ENCODE measurements around the gene CASD1. TPM values are rescaled to one million over a fixed set of nuclear protein-coding genes. Genes with fewer than 3 reads are reported as not detected.

CASD1 gene
- total and polyA plus RNA-seq, 8 donors: 2.9 to 57.6 (median 14.7) TPM

DNA sequence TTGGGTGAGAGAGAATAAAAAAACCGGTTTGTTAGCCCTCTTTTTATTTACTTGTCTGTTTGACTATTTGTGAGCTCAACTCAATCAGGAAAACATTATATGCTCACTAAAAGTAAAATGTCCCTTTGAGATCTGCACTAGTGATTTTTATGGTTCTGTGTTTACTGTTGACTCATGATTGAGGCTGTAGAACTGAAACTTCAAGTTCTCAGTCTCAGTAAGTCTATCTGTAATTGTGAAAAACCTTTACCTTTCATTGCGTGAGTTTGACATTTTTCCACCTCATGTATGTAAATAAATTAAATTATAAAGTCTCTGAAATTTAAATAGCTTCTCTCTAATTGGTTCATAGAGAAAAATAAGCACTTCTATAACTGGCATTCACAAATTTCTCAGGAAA, 17.0 kb upstream of the CASD1 start:
- peaks cover 0 to 8% (median 6%) of the 10 kb centered on the region in 4 donors for H3K9me3 ChIP-seq
- WGBS, 5 donors: 53 to 67% (median 64%) methylated on average over 2 of the region's 2 CpGs
- no peaks in the 10 kb centered on the region for H3K4me1 ChIP-seq
- no peaks in the 10 kb centered on the region for H3K36me3 ChIP-seq
- intact Hi-C loops (cut with DNase I; ENCODE audit: low total_unique reads): no loop called here
- no peak overlapping the region for H3K27ac ChIP-seq
- H3K27me3 ChIP-seq: no peaks in the 10 kb centered on the region
- DNase-seq: no peak
- TF ChIP-seq POLR2A (IDR thresholded peaks at IDR 0.05) (no peak), EP300 (IDR thresholded peaks at IDR 0.05) (no peak), POLR2AphosphoS5 (IDR thresholded peaks at IDR 0.05) (no peak)
- TF ChIP-seq, protein P1, sequence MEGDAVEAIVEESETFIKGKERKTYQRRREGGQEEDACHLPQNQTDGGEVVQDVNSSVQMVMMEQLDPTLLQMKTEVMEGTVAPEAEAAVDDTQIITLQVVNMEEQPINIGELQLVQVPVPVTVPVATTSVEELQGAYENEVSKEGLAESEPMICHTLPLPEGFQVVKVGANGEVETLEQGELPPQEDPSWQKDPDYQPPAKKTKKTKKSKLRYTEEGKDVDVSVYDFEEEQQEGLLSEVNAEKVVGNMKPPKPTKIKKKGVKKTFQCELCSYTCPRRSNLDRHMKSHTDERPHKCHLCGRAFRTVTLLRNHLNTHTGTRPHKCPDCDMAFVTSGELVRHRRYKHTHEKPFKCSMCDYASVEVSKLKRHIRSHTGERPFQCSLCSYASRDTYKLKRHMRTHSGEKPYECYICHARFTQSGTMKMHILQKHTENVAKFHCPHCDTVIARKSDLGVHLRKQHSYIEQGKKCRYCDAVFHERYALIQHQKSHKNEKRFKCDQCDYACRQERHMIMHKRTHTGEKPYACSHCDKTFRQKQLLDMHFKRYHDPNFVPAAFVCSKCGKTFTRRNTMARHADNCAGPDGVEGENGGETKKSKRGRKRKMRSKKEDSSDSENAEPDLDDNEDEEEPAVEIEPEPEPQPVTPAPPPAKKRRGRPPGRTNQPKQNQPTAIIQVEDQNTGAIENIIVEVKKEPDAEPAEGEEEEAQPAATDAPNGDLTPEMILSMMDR (IDR thresholded peaks at IDR 0.05): no peak
- H3K4me3 ChIP-seq: no peak overlapping the region

DNA sequence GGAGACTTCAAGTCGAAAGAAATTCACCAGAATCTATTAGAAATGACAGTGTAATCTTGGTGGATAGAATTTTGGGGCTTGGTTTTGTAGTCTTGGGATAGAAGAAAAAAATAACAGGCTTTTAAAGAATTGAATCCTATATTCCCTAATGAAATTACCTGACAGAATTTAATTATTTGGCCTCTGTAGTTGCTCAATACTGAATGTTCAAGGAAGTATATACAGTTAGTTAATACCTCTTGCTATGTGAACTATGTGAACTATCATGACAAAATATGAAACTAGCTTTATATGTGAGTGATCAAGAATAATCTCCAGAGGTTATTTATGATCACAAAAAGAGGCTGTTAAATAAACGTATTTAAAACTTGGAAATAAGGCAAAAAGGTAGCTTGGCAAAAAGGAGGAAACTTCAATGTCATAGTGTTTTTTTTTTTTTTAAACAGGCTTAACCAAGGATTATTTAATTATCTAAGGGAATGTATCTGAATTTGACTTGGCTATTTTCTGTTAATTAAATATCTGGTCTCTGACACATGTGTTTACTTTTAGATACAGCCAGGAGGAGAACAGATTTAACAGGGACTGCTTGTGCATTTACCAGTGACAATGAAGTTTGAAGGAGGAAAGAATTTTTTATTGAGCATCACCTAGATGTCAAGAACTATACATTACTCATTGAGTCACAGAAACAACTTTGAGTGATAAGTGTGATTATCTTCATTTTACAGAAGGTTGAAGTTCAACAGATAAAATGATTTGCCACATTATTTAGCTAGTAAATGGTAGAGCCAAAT, 11.5 kb upstream of the CASD1 start:
- DNase-seq: no peak
- Histone ChIP-seq H3K4me3 (no peak overlapping the region), H3K9me3 (peaks cover 0 to 10% (median 6%) of the 10 kb centered on the region in 4 donors), H3K27me3 (no peaks in the 10 kb centered on the region), H3K36me3 (no peaks in the 10 kb centered on the region), H3K27ac (no peak overlapping the region), H3K4me1 (no peaks in the 10 kb centered on the region)
- WGBS, 5 donors: 79 to 91% (median 84%) methylated on average over 2 of the region's 2 CpGs
- TF ChIP-seq POLR2A (IDR thresholded peaks at IDR 0.05): no peak
- TF ChIP-seq, protein P1 (IDR thresholded peaks at IDR 0.05): no peak
- TF ChIP-seq EP300 (IDR thresholded peaks at IDR 0.05): no peak
- TF ChIP-seq POLR2AphosphoS5 (IDR thresholded peaks at IDR 0.05): no peak
- intact Hi-C loops (cut with DNase I; ENCODE audit: low total_unique reads): no loop called here

DNA sequence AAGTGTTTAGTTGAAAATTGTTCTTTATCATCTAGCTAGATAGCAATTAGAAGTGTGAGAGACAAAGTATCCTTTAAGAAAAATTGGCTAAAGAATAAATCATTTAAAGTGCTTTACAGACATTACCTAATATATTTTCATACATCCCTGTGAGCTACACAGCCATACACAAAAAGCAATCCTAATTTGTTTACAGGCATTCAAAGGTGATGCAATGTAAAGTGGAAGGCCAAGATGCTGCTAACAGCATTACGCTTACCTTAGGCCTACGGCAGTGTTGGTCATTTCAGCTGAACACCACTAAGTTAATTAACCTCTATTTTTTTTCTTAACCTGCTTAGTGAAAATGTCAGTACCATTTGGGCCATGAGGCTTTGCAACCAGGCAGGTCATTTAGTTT, 10.7 kb upstream of the CASD1 start:
- Histone ChIP-seq H3K27me3 (no peaks in the 10 kb centered on the region), H3K4me1 (no peaks in the 10 kb centered on the region), H3K36me3 (no peaks in the 10 kb centered on the region), H3K27ac (no peak overlapping the region), H3K9me3 (peaks cover 0 to 10% (median 6%) of the 10 kb centered on the region in 4 donors), H3K4me3 (no peak overlapping the region)
- intact Hi-C loops (cut with DNase I; ENCODE audit: low total_unique reads): no loop called here
- no peak for DNase-seq
- WGBS, 5 donors: 93 to 97% (median 93%) methylated on average over 2 of the region's 2 CpGs
- no peak for TF ChIP-seq POLR2AphosphoS5 (IDR thresholded peaks at IDR 0.05)
- no peak for TF ChIP-seq EP300 (IDR thresholded peaks at IDR 0.05)

DNA sequence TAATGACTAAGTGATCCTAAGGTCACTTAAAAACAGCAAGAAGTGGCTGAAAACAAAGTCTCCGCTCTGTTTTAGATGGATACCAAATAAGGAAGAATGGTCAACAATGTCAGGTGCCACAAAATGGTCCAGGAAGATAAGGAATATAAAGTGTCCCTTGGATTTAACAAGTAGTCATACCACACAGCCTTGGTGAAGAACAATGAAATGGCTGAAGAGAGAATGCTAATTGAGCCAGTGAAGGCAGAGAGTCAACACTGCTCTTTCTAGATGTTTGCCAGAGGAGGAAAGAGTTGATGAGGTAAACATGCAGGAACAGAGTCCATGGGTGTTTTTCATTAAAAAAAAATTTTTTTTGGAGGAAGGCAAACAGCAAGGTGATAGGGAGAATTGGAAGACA, 2.1 kb upstream of the CASD1 start:
- Histone ChIP-seq H3K4me1 (peaks cover 4 to 30% (median 28%) of the 10 kb centered on the region in 4 donors), H3K4me3 (no peak overlapping the region), H3K27me3 (no peaks in the 10 kb centered on the region), H3K27ac (no peak overlapping the region), H3K36me3 (no peaks in the 10 kb centered on the region), H3K9me3 (no peaks in the 10 kb centered on the region)
- no peak for DNase-seq
- intact Hi-C loops (cut with DNase I; ENCODE audit: low total_unique reads): no loop called here
- TF ChIP-seq, protein P1 (IDR thresholded peaks at IDR 0.05): no peak
- TF ChIP-seq POLR2AphosphoS5 (IDR thresholded peaks at IDR 0.05): no peak
- TF ChIP-seq EP300 (IDR thresholded peaks at IDR 0.05): no peak
- TF ChIP-seq POLR2A (IDR thresholded peaks at IDR 0.05): no peak
- 75 to 91% (median 88%) methylated on average over 1 of the region's 1 CpG for WGBS, 5 donors

DNA sequence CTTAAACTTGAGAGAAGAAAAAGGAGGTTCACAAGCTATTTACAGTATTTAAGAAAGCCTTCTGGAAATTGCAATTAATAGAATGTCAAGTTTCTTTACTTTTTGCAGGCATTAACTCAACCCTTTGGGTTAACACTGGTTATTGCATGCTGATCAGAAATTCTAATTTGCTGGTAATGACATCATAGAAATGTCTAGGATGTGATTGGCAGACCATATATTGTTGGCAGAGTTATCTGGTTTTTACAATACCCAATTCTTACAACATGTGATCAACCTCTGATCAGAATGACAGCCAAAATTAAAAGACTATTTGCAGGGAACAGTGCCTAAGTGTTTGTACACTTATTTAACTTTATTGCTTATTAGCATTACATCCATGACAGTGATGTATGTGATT, 1.6 kb upstream of the CASD1 start:
- H3K4me1 ChIP-seq: peaks cover 4 to 35% (median 31%) of the 10 kb centered on the region in 4 donors
- H3K4me3 ChIP-seq: no peak overlapping the region
- H3K9me3 ChIP-seq: no peaks in the 10 kb centered on the region
- TF ChIP-seq, protein P1 (IDR thresholded peaks at IDR 0.05): no peak
- TF ChIP-seq POLR2AphosphoS5 (IDR thresholded peaks at IDR 0.05): no peak
- TF ChIP-seq EP300 (IDR thresholded peaks at IDR 0.05): no peak
- no peak for TF ChIP-seq POLR2A (IDR thresholded peaks at IDR 0.05)
- H3K27me3 ChIP-seq: no peaks in the 10 kb centered on the region
- intact Hi-C loops (cut with DNase I; ENCODE audit: low total_unique reads): no loop called here
- no peak overlapping the region for H3K27ac ChIP-seq
- no peaks in the 10 kb centered on the region for H3K36me3 ChIP-seq
- DNase-seq: no peak
